K562 (cell line): ENCODE data around the gene DCUN1D3. TPM values are rescaled to one million over a fixed set of nuclear protein-coding genes. Genes with fewer than 3 reads are reported as not detected.

ENCODE experiments used
- ARID3B ChIP-seq: fragments of 250-450 bp; sonication (Bioruptor Pico); IDR thresholded peaks from 2 replicates; pipeline ENCODE4 v1.4.0; 2020; ENCODE audit warnings: borderline replicate concordance
- BMI1 ChIP-seq: fragments of 150-350 bp; IDR thresholded peaks from 2 replicates; pipeline ENCODE4 v1.6.1; 2014; ENCODE audit warnings: low read length
- DDX20 ChIP-seq: fragments of 450-650 bp; IDR thresholded peaks from 2 replicates; pipeline ENCODE4 v1.6.1; 2016; ENCODE audit warnings: missing genetic modification characterization, low read depth, mild to moderate bottlenecking, missing compliant biosample characterization, moderate library complexity
- NR2F6 ChIP-seq: fragments of 450-650 bp; formaldehyde crosslinking; IDR thresholded peaks from 2 replicates; pipeline ENCODE4 v1.4.0; 2020; ENCODE audit warnings: mild to moderate bottlenecking
- OTX1 ChIP-seq: fragments of 450-650 bp; formaldehyde crosslinking; IDR thresholded peaks from 2 replicates; pipeline ENCODE4 v1.4.0; 2022; ENCODE audit warnings: mild to moderate bottlenecking
- PCBP1 ChIP-seq: fragments of 200-400 bp; formaldehyde crosslinking; IDR thresholded peaks from 2 replicates; pipeline ENCODE4 v1.6.1; 2018; ENCODE audit warnings: mild to moderate bottlenecking, low read depth, low read length; ENCODE audit not compliant: poor library complexity, severe bottlenecking
- PRDM10 ChIP-seq: fragments of 450-650 bp; IDR thresholded peaks from 2 replicates; pipeline ENCODE4 v1.6.1; 2018; ENCODE audit not compliant: partially characterized antibody
- ZNF175 ChIP-seq: fragments of 200-800 bp; sonication (Bioruptor generic); IDR thresholded peaks from 2 replicates; pipeline ENCODE4 v1.6.1; 2016; ENCODE audit warnings: low read depth, mild to moderate bottlenecking, missing genetic modification characterization, missing compliant biosample characterization
- ZNF551 ChIP-seq: fragments of 250-450 bp; sonication (Bioruptor Pico); IDR thresholded peaks from 2 replicates; pipeline ENCODE4 v1.5.0; 2021; ENCODE audit warnings: mild to moderate bottlenecking, moderate library complexity
- ZNF583 ChIP-seq: fragments of 250-450 bp; sonication (Bioruptor Pico); IDR thresholded peaks from 2 replicates; pipeline ENCODE4 v1.4.0; 2020
- polyA plus RNA-seq, 8 experiments: library from polyadenylated mRNA; depleted of rRNA in 4 of 8; stranded (reverse) in 5 of 8; unstranded in 3 of 8; fragments of >200 nt; fragmentation: Nextera tagmentation in 2 of 8; fragmentation: Illumina TruSeq in 1 of 8; extraction: Ambion mirVana in 2 of 8; extraction: Trizol in 1 of 8; gene quantifications; 2 replicates each; pipeline versions ENCODE4 v1.2.1 to v1.2.3, GENCODE V29; 2011 to 2014; ENCODE audit warnings: inconsistent platforms in 1 of 8, missing spikeins in 1 of 8
- total RNA-seq, 7 experiments: library from RNA; depleted of rRNA in 6 of 7; stranded (reverse); fragments of >200 nt in 6 of 7; fragmentation: Illumina TruSeq in 2 of 7; extraction: Trizol in 2 of 7; gene quantifications; 2 replicates each; pipeline versions ENCODE4 v1.2.1 to v1.2.3, GENCODE V29; 2011 to 2021; ENCODE audit warnings: low replicate concordance in 1 of 7
- TF ChIP-seq, protein P1 (sequence below): fragments of 450-650 bp; conservative IDR thresholded peaks from 2 replicates; pipeline ENCODE4 v1.6.1; 2016; ENCODE audit warnings: missing genetic modification characterization, low read depth, mild to moderate bottlenecking, control low read depth, missing compliant biosample characterization
- TF ChIP-seq, protein P2 (sequence below): fragments of 250-450 bp; sonication (Bioruptor Pico); IDR thresholded peaks from 2 replicates; pipeline ENCODE4 v1.8.0; 2021; ENCODE audit warnings: moderate library complexity, mild to moderate bottlenecking, inconsistent platforms
- TF ChIP-seq, protein P3 (sequence below): fragments of 250-450 bp; sonication (Bioruptor Pico); IDR thresholded peaks from 2 replicates; pipeline ENCODE4 v1.5.1; 2021; ENCODE audit warnings: mild to moderate bottlenecking
- TF ChIP-seq, protein P4 (sequence below), 2 experiments: fragments of 200-800 bp in 1 of 2; sonication (Bioruptor generic) in 1 of 2; sonication (generic) in 1 of 2; formaldehyde crosslinking in 1 of 2; IDR thresholded peaks in 1 of 2; conservative IDR thresholded peaks in 1 of 2; 2 replicates each; pipeline versions ENCODE4 v1.5.0 to v1.6.1; 2016 to 2020; ENCODE audit warnings: missing compliant biosample characterization in 1 of 2, missing genetic modification characterization in 1 of 2, missing genetic modification reagents in 1 of 2

DCUN1D3 gene
- total and polyA plus RNA-seq, 9 of the 15 experiments (the other 6 are each of a cell fraction or from before 2014, with no cell fraction given) = 1.0 to 4.7 (median 2.2) TPM

- peak; percentile 100 for TF ChIP-seq ARID3B (CRISPR knock-in tag)
- peak; percentile 99 for TF ChIP-seq NR2F6 (CRISPR knock-in tag)
- no peak for TF ChIP-seq PRDM10
- TF ChIP-seq ZNF551 (CRISPR knock-in tag) = peak; percentile 92
- TF ChIP-seq, protein P1, sequence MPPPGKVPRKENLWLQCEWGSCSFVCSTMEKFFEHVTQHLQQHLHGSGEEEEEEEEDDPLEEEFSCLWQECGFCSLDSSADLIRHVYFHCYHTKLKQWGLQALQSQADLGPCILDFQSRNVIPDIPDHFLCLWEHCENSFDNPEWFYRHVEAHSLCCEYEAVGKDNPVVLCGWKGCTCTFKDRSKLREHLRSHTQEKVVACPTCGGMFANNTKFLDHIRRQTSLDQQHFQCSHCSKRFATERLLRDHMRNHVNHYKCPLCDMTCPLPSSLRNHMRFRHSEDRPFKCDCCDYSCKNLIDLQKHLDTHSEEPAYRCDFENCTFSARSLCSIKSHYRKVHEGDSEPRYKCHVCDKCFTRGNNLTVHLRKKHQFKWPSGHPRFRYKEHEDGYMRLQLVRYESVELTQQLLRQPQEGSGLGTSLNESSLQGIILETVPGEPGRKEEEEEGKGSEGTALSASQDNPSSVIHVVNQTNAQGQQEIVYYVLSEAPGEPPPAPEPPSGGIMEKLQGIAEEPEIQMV (tag) = peak; percentile 98
- peak; percentile 100 for TF ChIP-seq ZNF583 (CRISPR knock-in tag)
- TF ChIP-seq, protein P2, sequence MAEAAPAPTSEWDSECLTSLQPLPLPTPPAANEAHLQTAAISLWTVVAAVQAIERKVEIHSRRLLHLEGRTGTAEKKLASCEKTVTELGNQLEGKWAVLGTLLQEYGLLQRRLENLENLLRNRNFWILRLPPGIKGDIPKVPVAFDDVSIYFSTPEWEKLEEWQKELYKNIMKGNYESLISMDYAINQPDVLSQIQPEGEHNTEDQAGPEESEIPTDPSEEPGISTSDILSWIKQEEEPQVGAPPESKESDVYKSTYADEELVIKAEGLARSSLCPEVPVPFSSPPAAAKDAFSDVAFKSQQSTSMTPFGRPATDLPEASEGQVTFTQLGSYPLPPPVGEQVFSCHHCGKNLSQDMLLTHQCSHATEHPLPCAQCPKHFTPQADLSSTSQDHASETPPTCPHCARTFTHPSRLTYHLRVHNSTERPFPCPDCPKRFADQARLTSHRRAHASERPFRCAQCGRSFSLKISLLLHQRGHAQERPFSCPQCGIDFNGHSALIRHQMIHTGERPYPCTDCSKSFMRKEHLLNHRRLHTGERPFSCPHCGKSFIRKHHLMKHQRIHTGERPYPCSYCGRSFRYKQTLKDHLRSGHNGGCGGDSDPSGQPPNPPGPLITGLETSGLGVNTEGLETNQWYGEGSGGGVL (CRISPR knock-in tag) = peak; percentile 97
- TF ChIP-seq BMI1 = no peak
- TF ChIP-seq DDX20 (tag) = peak; percentile 100
- TF ChIP-seq OTX1 (CRISPR knock-in tag) = peak; percentile 100
- TF ChIP-seq, protein P3, sequence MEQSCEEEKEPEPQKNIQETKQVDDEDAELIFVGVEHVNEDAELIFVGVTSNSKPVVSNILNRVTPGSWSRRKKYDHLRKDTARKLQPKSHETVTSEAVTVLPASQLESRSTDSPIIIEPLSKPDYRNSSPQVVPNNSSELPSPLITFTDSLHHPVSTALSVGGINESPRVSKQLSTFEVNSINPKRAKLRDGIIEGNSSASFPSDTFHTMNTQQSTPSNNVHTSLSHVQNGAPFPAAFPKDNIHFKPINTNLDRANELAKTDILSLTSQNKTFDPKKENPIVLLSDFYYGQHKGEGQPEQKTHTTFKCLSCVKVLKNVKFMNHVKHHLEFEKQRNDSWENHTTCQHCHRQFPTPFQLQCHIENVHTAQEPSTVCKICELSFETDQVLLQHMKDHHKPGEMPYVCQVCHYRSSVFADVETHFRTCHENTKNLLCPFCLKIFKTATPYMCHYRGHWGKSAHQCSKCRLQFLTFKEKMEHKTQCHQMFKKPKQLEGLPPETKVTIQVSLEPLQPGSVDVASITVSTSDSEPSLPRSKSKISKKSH (CRISPR knock-in tag) = peak; percentile 99
- no peak for TF ChIP-seq PCBP1
- TF ChIP-seq ZNF175 = peak; percentile 100
- TF ChIP-seq, protein P4, sequence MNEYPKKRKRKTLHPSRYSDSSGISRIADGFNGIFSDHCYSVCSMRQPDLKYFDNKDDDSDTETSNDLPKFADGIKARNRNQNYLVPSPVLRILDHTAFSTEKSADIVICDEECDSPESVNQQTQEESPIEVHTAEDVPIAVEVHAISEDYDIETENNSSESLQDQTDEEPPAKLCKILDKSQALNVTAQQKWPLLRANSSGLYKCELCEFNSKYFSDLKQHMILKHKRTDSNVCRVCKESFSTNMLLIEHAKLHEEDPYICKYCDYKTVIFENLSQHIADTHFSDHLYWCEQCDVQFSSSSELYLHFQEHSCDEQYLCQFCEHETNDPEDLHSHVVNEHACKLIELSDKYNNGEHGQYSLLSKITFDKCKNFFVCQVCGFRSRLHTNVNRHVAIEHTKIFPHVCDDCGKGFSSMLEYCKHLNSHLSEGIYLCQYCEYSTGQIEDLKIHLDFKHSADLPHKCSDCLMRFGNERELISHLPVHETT (CRISPR knock-in tag; conservative IDR thresholded peaks at IDR 0.05 in 1 of 2, IDR thresholded peaks at IDR 0.05 in 1 of 2) = peak in 1 of 2 experiments; percentile 100; a peak in 2 of 4 replicates
Observed at GRCh38 chr16:20944861-20945574, 44.9 kb upstream of the DCUN1D3 start (continued).
